CD14-positive monocyte (primary cell): ENCODE measurements around the gene MAST4. TPM values are rescaled to one million over a fixed set of nuclear protein-coding genes. Genes with fewer than 3 reads are reported as not detected.

Experiments
- DNase-seq, 3 donors: peaks; one replicate each; pipeline ENCODE4 v3.0.0-alpha.2; 2011 to 2022
- H2AFZ ChIP-seq: 2 replicates; pipeline ENCODE4 v1.6.0; 2012; ENCODE audit warnings: mild to moderate bottlenecking, low read depth, low read length, inconsistent platforms; ENCODE audit not compliant: insufficient read depth, poor library complexity, severe bottlenecking
- H3K27ac ChIP-seq, 2 donors: 1 replicate in 1 of 2; 2 replicates in 1 of 2; pipeline ENCODE4 v1.5.1; 2012 to 2013; ENCODE audit warnings: low read length in 2 of 2, control low read depth in 1 of 2, inconsistent platforms in 1 of 2, low read depth in 1 of 2, mild to moderate bottlenecking in 1 of 2
- H3K27me3 ChIP-seq, 2 donors: one replicate each; pipeline versions ENCODE4 v1.6.0 to v1.6.1; 2011 to 2013; ENCODE audit warnings: low read length in 2 of 2; ENCODE audit not compliant: control insufficient read depth in 2 of 2, insufficient read depth in 2 of 2
- H3K36me3 ChIP-seq, 2 donors: replicated peaks in 1 of 2; 1 replicate in 1 of 2; 2 replicates in 1 of 2; pipeline versions ENCODE4 v1.5.1 to v1.6.1; 2012 to 2013; ENCODE audit warnings: low read length in 2 of 2, control low read depth in 1 of 2, inconsistent platforms in 1 of 2, mild to moderate bottlenecking in 1 of 2; ENCODE audit not compliant: insufficient read depth in 2 of 2, control insufficient read depth in 1 of 2
- H3K4me1 ChIP-seq, 2 donors: 1 replicate in 1 of 2; 2 replicates in 1 of 2; pipeline versions ENCODE4 v1.5.1 to v1.6.1; 2012 to 2013; ENCODE audit warnings: low read length in 2 of 2, control low read depth in 1 of 2, inconsistent platforms in 1 of 2, mild to moderate bottlenecking in 1 of 2, moderate library complexity in 1 of 2; ENCODE audit not compliant: insufficient read depth in 2 of 2, control insufficient read depth in 1 of 2
- H3K4me2 ChIP-seq: replicated peaks from 2 replicates; pipeline ENCODE3; 2012; ENCODE audit warnings: low read length, moderate library complexity, mild to moderate bottlenecking; ENCODE audit not compliant: poor library complexity, severe bottlenecking; ENCODE audit errors: extremely low read depth
- H3K4me3 ChIP-seq, 3 experiments: fragments of 200-600 bp in 1 of 3; sonication (generic) in 1 of 3; replicated peaks in 1 of 3; 1 replicate in 2 of 3; 2 replicates in 1 of 3; pipeline ENCODE4 v1.5.1; 2011 to 2013; ENCODE audit warnings: low read length in 3 of 3, mild to moderate bottlenecking in 3 of 3, control low read depth in 2 of 3, low read depth in 2 of 3, inconsistent platforms in 1 of 3, moderate library complexity in 1 of 3
- H3K79me2 ChIP-seq: 2 replicates; pipeline ENCODE4 v1.6.0; 2012; ENCODE audit warnings: mild to moderate bottlenecking, control low read depth, inconsistent platforms, low read length, moderate library complexity; ENCODE audit not compliant: insufficient read depth
- H3K9ac ChIP-seq: 2 replicates; pipeline ENCODE4 v1.6.0; 2017; ENCODE audit warnings: low read length, mild to moderate bottlenecking; ENCODE audit not compliant: insufficient read depth, poor library complexity, severe bottlenecking
- H3K9me3 ChIP-seq, 2 donors: replicated peaks in 1 of 2; 1 replicate in 1 of 2; 2 replicates in 1 of 2; pipeline versions ENCODE4 v1.5.1 to v1.6.1; 2012 to 2013; ENCODE audit warnings: low read length in 2 of 2, control low read depth in 1 of 2; ENCODE audit not compliant: control insufficient read depth in 1 of 2, insufficient read depth in 1 of 2
- H4K20me1 ChIP-seq: 2 replicates; pipeline ENCODE4 v1.6.0; 2012; ENCODE audit warnings: mild to moderate bottlenecking, low read length, control low read depth, moderate library complexity; ENCODE audit not compliant: insufficient read depth
- H3K27ac Mint-ChIP-seq, 7 donors: one replicate each; pipeline ENCODE4 v1.8.0; 2020; ENCODE audit warnings: mild to moderate bottlenecking in 7 of 7, mixed read lengths in 7 of 7, moderate library complexity in 6 of 7, inconsistent platforms in 2 of 7
- H3K27me3 Mint-ChIP-seq, 3 donors: one replicate each; pipeline ENCODE4 v1.8.0; 2021 to 2022; ENCODE audit warnings: low read depth in 3 of 3, mild to moderate bottlenecking in 3 of 3, mixed read lengths in 3 of 3, moderate library complexity in 3 of 3, inconsistent platforms in 1 of 3
- H3K36me3 Mint-ChIP-seq, 2 donors: one replicate each; pipeline ENCODE4 v1.8.0; 2020; ENCODE audit warnings: mixed read lengths in 2 of 2, inconsistent platforms in 1 of 2, mild to moderate bottlenecking in 1 of 2
- H3K4me1 Mint-ChIP-seq: one replicate; pipeline ENCODE4 v1.8.0; 2020; ENCODE audit warnings: mild to moderate bottlenecking, mixed read lengths
- H3K4me3 Mint-ChIP-seq, 2 donors: one replicate each; pipeline ENCODE4 v1.8.0; 2020; ENCODE audit warnings: mild to moderate bottlenecking in 2 of 2, mixed read lengths in 2 of 2, moderate library complexity in 1 of 2
- H3K9me3 Mint-ChIP-seq, 7 donors: one replicate each; pipeline ENCODE4 v1.8.0; 2020 to 2022; ENCODE audit warnings: mixed read lengths in 7 of 7, mild to moderate bottlenecking in 6 of 7, moderate library complexity in 6 of 7, inconsistent platforms in 2 of 7
- CTCF ChIP-seq: fragments of 200-600 bp; IDR thresholded peaks from one replicate; pipeline ENCODE4 v1.8.0; 2022; ENCODE audit warnings: antibody characterized with exemption, mild to moderate bottlenecking
- WGBS: methylation state at CpG from one replicate; pipeline ENCODE4 v1.1.5; 2013; ENCODE audit warnings: missing lambda C conversion rate; ENCODE audit not compliant: insufficient coverage; 5-methylcytosine and 5-hydroxymethylcytosine counted together
- intact Hi-C, 2 donors: fragments of 100-400 bp; cut with micrococcal nuclease; formaldehyde crosslinking; loops; one replicate each; pipeline versions ENCODE4 v1.15.0 to v1.15.1; 2023
- polyA plus RNA-seq, 3 donors: library from polyadenylated mRNA; depleted of rRNA in 1 of 3; unstranded in 2 of 3; stranded (reverse) in 1 of 3; fragments of 300-500 nt in 2 of 3; fragments of >200 nt in 1 of 3; fragmentation: Illumina TruSeq in 2 of 3; gene quantifications; 1 replicate in 2 of 3; 2 replicates in 1 of 3; pipeline ENCODE4 v1.2.3, GENCODE V29; 2012 to 2021

Gene MAST4
- polyA plus RNA-seq, 3 donors: 0.03 to 0.24 TPM; not detected in 1

- no peak for DNase-seq
- Histone ChIP-seq H3K36me3 (no peaks in the 10 kb centered on the region), H3K9ac (no peak overlapping the region), H3K27ac (no peak overlapping the region), H3K27me3 (no peaks in the 10 kb centered on the region), H4K20me1 (no peaks in the 10 kb centered on the region), H3K9me3 (no peaks in the 10 kb centered on the region), H2AFZ (no peak overlapping the region), H3K4me2 (no peak overlapping the region), H3K79me2 (no peaks in the 10 kb centered on the region), H3K4me3 (no peak overlapping the region), H3K4me1 (no peaks in the 10 kb centered on the region)
- H3K9me3 Mint-ChIP-seq: no peaks in the 10 kb centered on the region
- H3K27me3 Mint-ChIP-seq: peaks cover 0 to 4% (median 0%) of the 10 kb centered on the region in 3 donors
- H3K4me3 Mint-ChIP-seq: no peak overlapping the region
- no peaks in the 10 kb centered on the region for H3K36me3 Mint-ChIP-seq
- WGBS: no CpG with 5 or more reads among the region's 4 CpGs
- peaks cover 2% of the 10 kb centered on the region for H3K4me1 Mint-ChIP-seq
- TF ChIP-seq CTCF: no peak
- H3K27ac Mint-ChIP-seq: no peak overlapping the region
- intact Hi-C loops: loop anchor here in 1 of 2 donors (10.0 kb wide), 1 partner anchor 54 kb away; no protein-coding TSS in a partner anchor
Measured at GRCh38 chr5:66889056-66889455, 292.9 kb downstream of the MAST4 start.

- no CpG with 5 or more reads among the region's 4 CpGs for WGBS
Measured at GRCh38 chr5:66889524-66889923, 293.3 kb downstream of the MAST4 start.

More at GRCh38 chr5:66889524-66889923, 293.3 kb downstream of the MAST4 start:
- Histone ChIP-seq H3K79me2 (no peaks in the 10 kb centered on the region), H4K20me1 (no peaks in the 10 kb centered on the region), H3K4me1 (no peaks in the 10 kb centered on the region), H3K9me3 (no peaks in the 10 kb centered on the region), H3K27me3 (no peaks in the 10 kb centered on the region), H2AFZ (no peak overlapping the region), H3K36me3 (no peaks in the 10 kb centered on the region), H3K4me3 (no peak overlapping the region), H3K4me2 (no peak overlapping the region), H3K9ac (no peak overlapping the region), H3K27ac (no peak overlapping the region)
- Mint-ChIP-seq H3K27me3 (peaks cover 0 to 4% (median 0%) of the 10 kb centered on the region in 3 donors), H3K27ac (no peak overlapping the region), H3K9me3 (no peaks in the 10 kb centered on the region), H3K4me1 (peaks cover 2% of the 10 kb centered on the region), H3K36me3 (no peaks in the 10 kb centered on the region), H3K4me3 (no peak overlapping the region)
- intact Hi-C loops: loop anchor here in 1 of 2 donors (10.0 kb wide), 1 partner anchor 55 kb away; no protein-coding TSS in a partner anchor
- no peak for DNase-seq
- TF ChIP-seq CTCF: no peak
